Suprapubic skin (tissue), 4 donors: ENCODE measurements around the gene LPCAT1. TPM values are rescaled to one million over a fixed set of nuclear protein-coding genes. Genes with fewer than 3 reads are reported as not detected.

Experiments used
- DNase-seq, 2 donors: peaks; one replicate each; pipeline ENCODE4 v3.0.0-alpha.2; 2019; ENCODE audit warnings: low spot score in 2 of 2
- H3K27ac ChIP-seq: fragments of 200-600 bp; sonication (generic); one replicate; pipeline ENCODE4 v1.5.1; 2019
- H3K27me3 ChIP-seq: fragments of 200-600 bp; sonication (generic); one replicate; pipeline ENCODE4 v1.5.1; 2019
- H3K36me3 ChIP-seq: fragments of 200-600 bp; sonication (generic); one replicate; pipeline ENCODE4 v1.5.1; 2019
- H3K4me1 ChIP-seq: fragments of 200-600 bp; sonication (generic); one replicate; pipeline ENCODE4 v1.5.1; 2019
- H3K4me3 ChIP-seq: fragments of 200-600 bp; sonication (generic); one replicate; pipeline ENCODE4 v1.5.1; 2019; ENCODE audit warnings: mild to moderate bottlenecking
- H3K9me3 ChIP-seq: fragments of 200-600 bp; sonication (generic); one replicate; pipeline ENCODE4 v1.5.1; 2019
- EP300 ChIP-seq: sonication (generic); formaldehyde crosslinking; IDR thresholded peaks from one replicate; pipeline ENCODE4 v1.6.1; 2017; ENCODE audit warnings: antibody characterized with exemption
- POLR2A ChIP-seq, 2 donors: fragments of 450-650 bp; IDR thresholded peaks; one replicate each; pipeline ENCODE4 v1.6.1; 2017; ENCODE audit warnings: antibody characterized with exemption in 2 of 2, mild to moderate bottlenecking in 2 of 2, moderate library complexity in 2 of 2
- POLR2AphosphoS5 ChIP-seq, 3 donors: sonication (generic); formaldehyde crosslinking; IDR thresholded peaks; one replicate each; pipeline ENCODE4 v1.6.1; 2017; ENCODE audit warnings: antibody characterized with exemption in 3 of 3
- WGBS: methylation state at CpG from one replicate; pipeline ENCODE4 v1.1.5; 2018; 5-methylcytosine and 5-hydroxymethylcytosine counted together
- total RNA-seq, 4 donors: library from RNA; depleted of rRNA; stranded (reverse); fragments of >200 nt; gene quantifications; one replicate each; pipeline ENCODE4 v1.1.0, GENCODE V29; 2016
- TF ChIP-seq, protein P1 (sequence below), 2 donors: fragments of 200-600 bp in 1 of 2; fragments of 450-650 bp in 1 of 2; sonication (generic) in 1 of 2; IDR thresholded peaks; one replicate each; pipeline ENCODE4 v1.5.1; 2016 to 2019; ENCODE audit warnings: antibody characterized with exemption in 2 of 2, mild to moderate bottlenecking in 1 of 2, moderate library complexity in 1 of 2

Gene LPCAT1
- total RNA-seq, 4 donors from 2014 or later, result 11.3 to 21.0 (median 13.8) TPM

DNA sequence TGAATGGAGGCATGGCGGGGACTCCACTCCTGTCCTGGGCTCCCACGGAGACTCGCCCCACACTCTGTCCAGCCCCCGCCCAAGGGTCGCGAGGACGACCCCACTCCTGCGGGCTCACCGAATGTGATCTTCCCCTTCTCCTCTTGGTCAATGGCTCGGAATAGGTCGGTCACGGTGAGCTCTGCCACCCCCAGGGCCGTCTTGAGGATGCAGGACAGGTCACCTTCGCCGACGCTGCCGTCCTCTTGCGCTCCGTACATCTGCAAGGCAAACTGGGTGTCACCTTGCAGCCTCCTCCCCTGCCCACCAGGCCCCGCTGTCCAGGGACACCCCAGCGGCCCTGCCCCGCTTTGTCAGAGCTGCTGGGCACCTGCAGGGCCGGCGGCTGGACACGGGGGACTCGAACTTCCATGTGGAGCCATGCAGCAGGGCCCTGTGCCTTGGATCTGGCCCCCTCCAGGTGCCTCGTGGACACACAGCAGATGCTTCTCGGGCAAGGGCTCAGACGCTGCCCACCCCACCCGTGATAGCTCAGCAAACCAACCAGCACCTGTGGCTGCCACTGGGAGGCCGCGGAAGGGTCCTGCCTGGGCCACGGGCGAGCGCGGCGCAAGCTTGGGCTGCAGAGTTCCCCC is 57.0 kb downstream of the LPCAT1 start:
- Histone ChIP-seq H3K36me3 (peaks cover 44% of the 10 kb centered on the region), H3K27ac (no peak overlapping the region), H3K9me3 (no peaks in the 10 kb centered on the region), H3K4me3 (no peak overlapping the region), H3K4me1 (no peaks in the 10 kb centered on the region), H3K27me3 (no peaks in the 10 kb centered on the region)
- DNase-seq, result peak in 1 of 2 donors; percentile 78
- TF ChIP-seq EP300, result no peak
- no peak for TF ChIP-seq POLR2AphosphoS5 (IDR thresholded peaks at IDR 0.05)
- 96% methylated on average over 29 of the region's 37 CpGs for WGBS

DNA sequence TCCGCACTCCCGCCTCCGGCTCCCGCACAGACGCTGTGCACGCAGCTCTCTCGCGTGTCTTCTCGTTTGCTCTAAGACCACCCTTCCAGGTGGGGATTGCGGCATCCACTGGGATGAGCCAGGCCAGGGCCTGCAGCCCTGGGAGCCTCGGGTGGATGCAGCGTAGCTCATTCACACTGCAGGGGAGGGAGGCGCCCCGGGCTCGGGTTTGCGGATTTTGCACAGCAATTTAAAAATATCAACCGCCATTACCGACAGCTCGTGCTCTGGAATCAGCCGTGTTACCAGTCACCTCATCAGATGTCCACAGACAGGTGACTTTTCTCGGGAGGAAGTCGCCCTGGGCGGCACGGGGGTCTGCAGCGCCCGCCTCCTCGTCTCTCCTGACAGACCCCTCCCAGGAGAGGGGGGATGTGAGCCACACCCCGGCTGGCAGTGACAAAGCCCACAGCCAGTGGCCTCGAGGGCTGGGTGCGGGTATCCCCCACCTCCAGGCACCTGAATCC is 57.7 kb downstream of the LPCAT1 start:
- Histone ChIP-seq H3K4me3 (no peak overlapping the region), H3K27me3 (no peaks in the 10 kb centered on the region), H3K9me3 (no peaks in the 10 kb centered on the region), H3K4me1 (no peaks in the 10 kb centered on the region), H3K27ac (no peak overlapping the region), H3K36me3 (peaks cover 50% of the 10 kb centered on the region)
- DNase-seq, result no peak
- WGBS, result 95% methylated on average over 28 of the region's 30 CpGs
- TF ChIP-seq, protein P1, sequence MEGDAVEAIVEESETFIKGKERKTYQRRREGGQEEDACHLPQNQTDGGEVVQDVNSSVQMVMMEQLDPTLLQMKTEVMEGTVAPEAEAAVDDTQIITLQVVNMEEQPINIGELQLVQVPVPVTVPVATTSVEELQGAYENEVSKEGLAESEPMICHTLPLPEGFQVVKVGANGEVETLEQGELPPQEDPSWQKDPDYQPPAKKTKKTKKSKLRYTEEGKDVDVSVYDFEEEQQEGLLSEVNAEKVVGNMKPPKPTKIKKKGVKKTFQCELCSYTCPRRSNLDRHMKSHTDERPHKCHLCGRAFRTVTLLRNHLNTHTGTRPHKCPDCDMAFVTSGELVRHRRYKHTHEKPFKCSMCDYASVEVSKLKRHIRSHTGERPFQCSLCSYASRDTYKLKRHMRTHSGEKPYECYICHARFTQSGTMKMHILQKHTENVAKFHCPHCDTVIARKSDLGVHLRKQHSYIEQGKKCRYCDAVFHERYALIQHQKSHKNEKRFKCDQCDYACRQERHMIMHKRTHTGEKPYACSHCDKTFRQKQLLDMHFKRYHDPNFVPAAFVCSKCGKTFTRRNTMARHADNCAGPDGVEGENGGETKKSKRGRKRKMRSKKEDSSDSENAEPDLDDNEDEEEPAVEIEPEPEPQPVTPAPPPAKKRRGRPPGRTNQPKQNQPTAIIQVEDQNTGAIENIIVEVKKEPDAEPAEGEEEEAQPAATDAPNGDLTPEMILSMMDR (IDR thresholded peaks at IDR 0.05), result no peak
- TF ChIP-seq EP300 (no peak), POLR2AphosphoS5 (IDR thresholded peaks at IDR 0.05) (no peak), POLR2A (IDR thresholded peaks at IDR 0.05) (no peak)

- H3K4me3 ChIP-seq, result no peak overlapping the region
- TF ChIP-seq, protein P1 (IDR thresholded peaks at IDR 0.05), result no peak
- TF ChIP-seq POLR2A (IDR thresholded peaks at IDR 0.05), result no peak
- no peak for TF ChIP-seq EP300
- TF ChIP-seq POLR2AphosphoS5 (IDR thresholded peaks at IDR 0.05), result no peak
- H3K27ac ChIP-seq, result no peak overlapping the region
- no peaks in the 10 kb centered on the region for H3K27me3 ChIP-seq
- no peak for DNase-seq
- WGBS, result 93% methylated on average over 22 of the region's 22 CpGs
- H3K36me3 ChIP-seq, result peaks cover 50% of the 10 kb centered on the region
- H3K9me3 ChIP-seq, result no peaks in the 10 kb centered on the region
- no peaks in the 10 kb centered on the region for H3K4me1 ChIP-seq
Measured at GRCh38 chr5:1465117-1465516, 58.6 kb downstream of the LPCAT1 start.

GRCh38 chr5:1464511-1464910 is 59.2 kb downstream of the LPCAT1 start:
- 92% methylated on average over 17 of the region's 18 CpGs for WGBS
- no peak for DNase-seq
- Histone ChIP-seq H3K27ac (no peak overlapping the region), H3K4me3 (no peak overlapping the region), H3K4me1 (no peaks in the 10 kb centered on the region), H3K27me3 (no peaks in the 10 kb centered on the region), H3K9me3 (no peaks in the 10 kb centered on the region), H3K36me3 (peaks cover 50% of the 10 kb centered on the region)
- TF ChIP-seq POLR2AphosphoS5 (IDR thresholded peaks at IDR 0.05), result no peak
- TF ChIP-seq, protein P1 (IDR thresholded peaks at IDR 0.05), result no peak
- no peak for TF ChIP-seq POLR2A (IDR thresholded peaks at IDR 0.05)
- TF ChIP-seq EP300, result no peak

GRCh38 chr5:1464096-1464446 is 59.7 kb downstream of the LPCAT1 start:
- H3K4me3 ChIP-seq, result no peak overlapping the region
- TF ChIP-seq POLR2A (IDR thresholded peaks at IDR 0.05) (no peak), EP300 (no peak), POLR2AphosphoS5 (IDR thresholded peaks at IDR 0.05) (no peak)
- TF ChIP-seq, protein P1 (IDR thresholded peaks at IDR 0.05), result no peak
- no peaks in the 10 kb centered on the region for H3K27me3 ChIP-seq
- peak in 1 of 2 donors; percentile 72 for DNase-seq
- H3K36me3 ChIP-seq, result peaks cover 50% of the 10 kb centered on the region
- WGBS, result 93% methylated on average over 9 of the region's 14 CpGs
- no peaks in the 10 kb centered on the region for H3K4me1 ChIP-seq
- no peak overlapping the region for H3K27ac ChIP-seq
- H3K9me3 ChIP-seq, result no peaks in the 10 kb centered on the region
